ENCODE results near the gene PNPLA7.
"Not testable (repeated sequence)": the region's sequence is repeated elsewhere in the genome, so short reads cannot be mapped to it uniquely, and the experiment has no call there.

Gene PNPLA7

DNA sequence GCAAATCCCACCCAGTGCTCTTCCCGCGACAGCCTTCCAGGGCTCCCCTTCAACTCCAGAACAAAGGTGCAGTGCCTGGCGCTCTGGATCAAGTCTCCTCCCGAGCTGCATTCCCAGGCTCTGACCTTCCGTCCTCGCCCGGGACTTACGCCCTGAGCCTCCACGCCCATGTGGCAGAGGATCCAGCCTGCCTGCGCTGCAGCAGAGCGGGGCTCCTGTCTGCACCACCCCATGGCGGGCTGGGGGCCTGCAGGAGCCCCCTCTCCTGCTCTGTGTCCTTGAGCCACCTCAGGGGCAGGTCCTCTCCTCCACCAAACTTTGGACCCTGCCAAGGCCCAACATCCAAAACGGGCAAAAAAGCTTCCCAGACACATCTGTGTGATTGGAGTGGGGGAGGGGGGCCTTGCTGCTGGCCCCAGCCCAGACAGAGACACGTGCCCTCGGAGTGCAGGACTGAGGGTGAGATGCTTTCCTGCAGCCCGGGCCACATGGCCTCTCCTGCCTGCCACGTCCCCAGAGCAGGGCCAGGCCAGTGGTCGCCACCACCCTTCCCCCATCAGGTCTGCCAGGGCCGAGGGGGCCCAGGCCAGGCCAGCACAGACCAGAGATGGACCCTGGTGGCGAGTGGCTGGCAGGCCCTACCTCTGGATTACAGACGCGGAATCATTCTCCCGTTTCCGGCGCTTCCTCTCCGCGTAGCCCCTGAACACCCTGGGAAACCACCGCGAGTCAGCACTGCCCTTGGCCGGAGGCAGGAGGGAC, 95.4 kb downstream of the PNPLA7 start:
- DNase-seq (ENCODE audit: low read depth): no peak
- H3K4me3 ChIP-seq (ENCODE audit: low read depth, low read length): no peak overlapping the region
- TF ChIP-seq, protein P1, sequence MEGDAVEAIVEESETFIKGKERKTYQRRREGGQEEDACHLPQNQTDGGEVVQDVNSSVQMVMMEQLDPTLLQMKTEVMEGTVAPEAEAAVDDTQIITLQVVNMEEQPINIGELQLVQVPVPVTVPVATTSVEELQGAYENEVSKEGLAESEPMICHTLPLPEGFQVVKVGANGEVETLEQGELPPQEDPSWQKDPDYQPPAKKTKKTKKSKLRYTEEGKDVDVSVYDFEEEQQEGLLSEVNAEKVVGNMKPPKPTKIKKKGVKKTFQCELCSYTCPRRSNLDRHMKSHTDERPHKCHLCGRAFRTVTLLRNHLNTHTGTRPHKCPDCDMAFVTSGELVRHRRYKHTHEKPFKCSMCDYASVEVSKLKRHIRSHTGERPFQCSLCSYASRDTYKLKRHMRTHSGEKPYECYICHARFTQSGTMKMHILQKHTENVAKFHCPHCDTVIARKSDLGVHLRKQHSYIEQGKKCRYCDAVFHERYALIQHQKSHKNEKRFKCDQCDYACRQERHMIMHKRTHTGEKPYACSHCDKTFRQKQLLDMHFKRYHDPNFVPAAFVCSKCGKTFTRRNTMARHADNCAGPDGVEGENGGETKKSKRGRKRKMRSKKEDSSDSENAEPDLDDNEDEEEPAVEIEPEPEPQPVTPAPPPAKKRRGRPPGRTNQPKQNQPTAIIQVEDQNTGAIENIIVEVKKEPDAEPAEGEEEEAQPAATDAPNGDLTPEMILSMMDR (IDR thresholded peaks at IDR 0.05; ENCODE audit: control insufficient read depth, extremely low read depth, insufficient read depth): no peak

DNA sequence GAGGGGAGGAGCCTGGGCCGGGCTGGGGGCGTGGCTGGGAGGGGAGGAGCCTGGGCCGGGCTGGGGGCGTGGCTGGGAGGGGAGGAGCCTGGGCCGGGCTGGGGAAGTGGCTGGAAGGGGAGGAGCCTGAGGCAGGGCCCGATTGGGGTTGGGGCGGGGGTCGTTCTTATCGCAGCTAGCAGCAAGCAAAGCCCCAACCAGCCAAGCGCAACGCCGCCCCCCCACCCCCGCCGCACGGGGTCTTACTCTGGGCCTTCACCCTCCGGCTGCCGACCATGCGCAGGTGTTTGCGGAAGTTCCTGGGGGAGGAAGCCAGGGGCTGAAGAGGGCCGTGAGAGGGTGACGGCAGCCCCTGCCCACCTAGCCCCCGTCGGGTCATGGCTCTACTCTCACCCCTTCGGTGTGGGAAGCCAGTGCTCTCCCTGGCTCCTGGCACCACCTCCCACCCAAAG, 96.0 kb downstream of the PNPLA7 start:
- no peak for DNase-seq (ENCODE audit: low read depth)
- TF ChIP-seq, protein P1 (IDR thresholded peaks at IDR 0.05; ENCODE audit: control insufficient read depth, extremely low read depth, insufficient read depth): no peak
- no peak overlapping the region for H3K4me3 ChIP-seq (ENCODE audit: low read depth, low read length)

DNA sequence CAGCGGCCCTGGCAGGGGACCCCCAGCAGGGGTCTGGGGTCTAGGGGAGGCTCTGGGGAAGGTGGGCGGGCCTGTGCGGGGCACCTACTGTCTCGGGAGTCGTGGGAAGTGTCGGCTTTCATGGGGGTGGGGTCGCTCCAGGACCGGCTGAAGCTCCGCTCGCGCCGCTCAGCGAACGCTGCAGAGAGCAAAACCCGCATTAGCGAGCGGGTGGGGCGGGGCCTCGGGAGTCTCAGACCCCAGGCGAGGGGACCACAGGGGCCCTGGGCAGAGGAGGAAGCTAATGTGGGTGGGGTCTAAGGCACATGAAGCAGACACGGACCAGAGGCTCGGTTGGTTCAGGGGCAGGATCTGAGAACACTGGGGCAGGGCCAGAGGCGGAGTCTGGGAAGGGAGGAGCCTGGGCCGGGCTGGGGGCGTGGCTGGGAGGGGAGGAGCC, 96.5 kb downstream of the PNPLA7 start:
- no peak overlapping the region for H3K4me3 ChIP-seq (ENCODE audit: low read depth, low read length)
- TF ChIP-seq, protein P1 (IDR thresholded peaks at IDR 0.05; ENCODE audit: control insufficient read depth, extremely low read depth, insufficient read depth): no peak
- DNase-seq (ENCODE audit: low read depth): peak; percentile 41

DNA sequence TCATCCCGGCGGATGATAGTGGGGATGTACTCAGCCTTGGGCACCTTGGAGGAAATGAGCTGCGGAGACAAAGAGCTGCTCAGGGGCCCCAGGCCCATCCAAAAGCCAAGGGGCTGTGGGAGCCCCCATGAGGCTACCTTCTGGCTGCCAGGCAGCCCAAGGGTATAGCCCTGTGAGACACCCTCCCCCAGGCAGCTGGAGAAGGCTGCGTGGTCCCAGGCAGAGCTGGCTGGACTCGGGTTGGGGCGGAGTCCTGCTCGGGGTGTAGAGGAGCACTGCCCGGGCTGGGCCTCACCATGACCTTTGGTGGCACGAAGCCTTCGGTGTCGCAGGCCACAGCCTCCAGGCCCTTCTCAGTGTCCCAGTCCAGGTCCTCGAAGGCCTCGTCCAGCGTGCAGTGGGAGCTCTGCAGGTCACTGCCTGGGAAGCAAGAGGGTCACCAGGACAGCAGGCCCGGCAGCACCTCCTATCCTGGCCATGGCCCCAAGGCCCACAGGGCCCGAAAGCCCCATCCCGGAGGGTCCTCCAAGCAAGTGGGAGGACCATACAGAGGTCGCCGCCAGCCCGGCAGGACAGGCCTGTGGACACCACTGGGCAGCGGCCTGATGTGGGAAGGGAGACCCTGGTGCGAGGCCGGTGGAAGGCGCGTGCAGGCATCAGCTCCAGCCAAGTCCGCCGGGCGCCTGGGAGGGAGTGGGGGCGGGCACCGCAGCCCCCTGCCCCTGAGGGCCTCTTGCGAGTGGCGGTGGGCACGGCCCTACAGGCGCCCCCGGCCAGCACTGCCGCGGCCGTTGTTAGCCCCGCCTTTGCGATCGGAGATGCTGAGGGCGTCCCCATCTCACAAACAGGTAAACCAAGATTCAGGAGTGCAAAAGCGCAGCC, 97.2 kb downstream of the PNPLA7 start:
- H3K4me3 ChIP-seq (ENCODE audit: low read depth, low read length): no peak overlapping the region
- TF ChIP-seq, protein P1 (IDR thresholded peaks at IDR 0.05; ENCODE audit: control insufficient read depth, extremely low read depth, insufficient read depth): no peak
- no peak for DNase-seq (ENCODE audit: low read depth)

DNA sequence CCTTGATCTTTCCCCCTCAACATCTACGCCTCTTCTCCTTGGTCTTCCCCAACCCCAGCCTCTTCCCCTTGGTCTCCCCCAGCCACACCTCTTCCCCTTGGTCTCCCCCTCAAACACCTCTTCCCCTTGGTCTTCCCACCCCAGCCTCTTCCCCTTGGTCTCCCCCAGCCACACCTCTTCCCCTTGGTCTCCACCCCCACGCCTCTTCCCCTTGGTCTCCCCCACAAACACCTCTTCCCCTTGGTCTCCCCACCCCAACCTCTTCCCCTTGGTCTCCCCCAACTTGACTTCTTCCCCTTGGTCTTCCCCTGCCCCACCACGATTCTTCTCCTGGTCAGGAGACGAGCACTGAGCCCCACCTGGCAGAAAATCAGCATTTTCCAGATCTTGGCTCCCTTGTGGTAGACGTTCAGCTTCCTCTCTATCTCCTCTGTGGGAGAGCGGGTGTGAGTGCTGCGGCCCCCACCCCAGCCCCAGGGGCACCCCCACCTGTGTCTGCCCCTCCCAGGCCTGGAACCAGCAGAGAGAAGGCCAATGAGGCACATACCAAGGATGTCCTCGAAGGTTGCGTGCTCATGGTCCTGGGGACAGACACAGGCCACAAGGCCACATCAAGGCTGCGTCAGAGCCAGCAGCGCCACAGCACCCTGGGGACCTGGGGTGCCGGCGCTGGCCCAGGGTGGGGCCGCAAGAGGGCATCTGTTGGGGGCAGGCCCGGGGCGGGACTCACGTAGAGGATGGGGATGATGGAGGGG, 98.0 kb downstream of the PNPLA7 start:
- no peak for DNase-seq (ENCODE audit: low read depth)

DNA sequence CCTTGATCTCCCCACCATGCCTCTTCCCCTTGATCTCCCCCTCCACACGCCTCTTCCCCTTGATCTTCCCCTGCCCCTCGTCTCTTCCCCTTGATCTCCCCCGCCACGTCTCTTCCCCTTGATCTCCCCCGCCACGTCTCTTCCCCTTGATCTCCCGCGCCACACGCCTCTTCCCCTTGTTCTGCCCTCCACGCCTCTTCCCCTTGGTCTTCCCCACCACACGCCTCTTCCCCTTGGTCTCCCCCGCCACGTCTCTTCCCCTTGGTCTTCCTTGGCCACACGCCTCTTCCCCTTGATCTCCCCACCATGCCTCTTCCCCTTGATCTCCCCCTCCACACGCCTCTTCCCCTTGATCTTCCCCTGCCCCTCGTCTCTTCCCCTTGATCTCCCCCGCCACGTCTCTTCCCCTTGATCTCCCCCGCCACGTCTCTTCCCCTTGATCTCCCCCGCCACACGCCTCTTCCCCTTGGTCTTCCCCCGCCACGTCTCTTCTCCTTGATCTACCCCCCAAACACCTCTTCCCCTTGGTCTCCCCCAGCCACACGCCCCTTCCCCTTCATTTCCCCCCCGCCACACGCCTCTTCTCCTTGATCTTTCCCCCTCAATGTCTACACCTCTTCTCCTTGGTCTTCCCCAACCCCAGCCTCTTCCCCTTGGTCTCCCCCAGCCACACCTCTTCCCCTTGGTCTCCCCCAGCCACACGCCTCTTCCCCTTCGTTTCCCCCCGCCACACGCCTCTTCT, 98.8 kb downstream of the PNPLA7 start:
- DNase-seq (ENCODE audit: low read depth); H3K4me3 ChIP-seq (ENCODE audit: low read depth, low read length): not testable (repeated sequence)

More for the DNA sequence above, 98.0 kb downstream of the PNPLA7 start:
- H3K4me3 ChIP-seq (ENCODE audit: low read depth, low read length): no peak overlapping the region
- TF ChIP-seq, protein P1 (IDR thresholded peaks at IDR 0.05; ENCODE audit: control insufficient read depth, extremely low read depth, insufficient read depth): no peak

DNA sequence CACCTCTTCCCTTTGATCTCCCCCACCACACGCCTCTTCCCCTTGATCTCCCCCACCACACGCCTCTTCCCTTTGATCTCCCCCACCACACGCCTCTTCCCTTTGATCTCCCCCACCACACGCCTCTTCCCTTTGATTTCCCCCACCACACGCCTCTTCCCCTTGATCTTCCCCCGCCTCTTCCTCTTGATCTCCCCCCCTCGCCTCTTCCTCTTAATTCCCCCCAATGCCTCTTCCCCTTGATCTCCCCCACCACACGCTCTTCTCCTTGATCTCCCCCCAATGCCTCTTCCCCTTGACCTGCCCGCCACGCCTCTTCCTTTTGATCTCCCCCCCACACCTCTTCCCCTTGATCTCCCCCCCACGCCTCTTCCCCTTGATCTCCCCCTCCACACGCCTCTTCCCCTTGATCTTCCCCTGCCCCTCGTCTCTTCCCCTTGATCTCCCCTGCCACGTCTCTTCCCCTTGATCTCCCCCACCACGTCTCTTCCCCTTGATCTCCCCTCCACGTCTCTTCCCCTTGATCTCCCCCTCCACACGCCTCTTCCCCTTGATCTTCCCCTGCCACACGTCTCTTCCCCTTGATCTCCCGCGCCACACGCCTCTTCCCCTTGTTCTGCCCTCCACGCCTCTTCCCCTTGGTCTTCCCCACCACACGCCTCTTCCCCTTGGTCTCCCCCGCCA, 99.5 kb downstream of the PNPLA7 start:
- DNase-seq (ENCODE audit: low read depth): not testable (repeated sequence)

More for the DNA sequence above, 99.5 kb downstream of the PNPLA7 start:
- H3K4me3 ChIP-seq (ENCODE audit: low read depth, low read length): not testable (repeated sequence)

Data from LNCaP clone FGC (cell line).